Measurements from ENCODE around the gene N4BP3. TPM values are rescaled to one million over a fixed set of nuclear protein-coding genes. Genes with fewer than 3 reads are reported as not detected.

N4BP3 gene
- total and polyA plus RNA-seq, 2 of the 4 experiments (the other 2 are of a cell fraction): 0.14 to 0.18 TPM

GRCh38 chr5:178067755-178068154 is 45.6 kb upstream of the N4BP3 start:
- H2AK5ac ChIP-seq (ENCODE audit: low read depth, low read length): no peak overlapping the region
- peaks cover 24% of the 10 kb centered on the region for H3K27me3 ChIP-seq (ENCODE audit: control insufficient read depth, insufficient read depth, low read length)
- H3K9me3 ChIP-seq (ENCODE audit: control insufficient read depth, insufficient read depth, low read length): no peaks in the 10 kb centered on the region
- H4K20me1 ChIP-seq (ENCODE audit: insufficient read depth, low read length): no peaks in the 10 kb centered on the region
- H2BK15ac ChIP-seq (ENCODE audit: low read depth, low read length): no peak overlapping the region
- no peak overlapping the region for H3K18ac ChIP-seq (ENCODE audit: low read depth, low read length)
- POLR2A ChIA-PET (ENCODE audit: unreplicated experiment): no interaction called here
- no TSS peak for BruUV-seq (replicated peaks)
- no peak overlapping the region for H3K9ac ChIP-seq (ENCODE audit: low read depth, low read length)
- TF ChIP-seq MAZ (IDR thresholded peaks at IDR 0.05; ENCODE audit: borderline replicate concordance, low read depth, low read length) (no peak), POLR2A (IDR thresholded peaks at IDR 0.05; ENCODE audit: low read depth, low read length) (no peak), SMC3 (IDR thresholded peaks at IDR 0.05; ENCODE audit: low read depth, low read length) (no peak), MAFK (IDR thresholded peaks at IDR 0.05; ENCODE audit: low read depth, low read length) (no peak), RFX5 (IDR thresholded peaks at IDR 0.05; ENCODE audit: low read depth, low read length) (no peak), MXI1 (IDR thresholded peaks at IDR 0.05; ENCODE audit: borderline replicate concordance, low read depth, low read length) (no peak)
- in situ Hi-C loops (cut with MboI; ENCODE audit: low sequenced_read_pairs) (loop anchor here (25.0 kb wide), 1 partner anchor 455 kb away; the partner anchor contains the start of gene B4GALT7), intact Hi-C loops (cut with micrococcal nuclease) (no loop called here), dilution Hi-C loops (cut with HindIII; ENCODE audit: low sequenced_read_pairs, unreplicated experiment) (no loop called here)
- H2AFZ ChIP-seq (replicated peaks; ENCODE audit: low read length, poor library complexity): no peak overlapping the region
- no peak overlapping the region for H3K14ac ChIP-seq (replicated peaks; ENCODE audit: low read depth, low read length)
- no peak overlapping the region for H4K8ac ChIP-seq (ENCODE audit: low read depth in 2 of 2, low read length in 2 of 2)
- H3K79me1 ChIP-seq (ENCODE audit: low read depth in 1 of 2, low read length in 2 of 2): no peaks in the 10 kb centered on the region
- no peak overlapping the region for H2BK5ac ChIP-seq (ENCODE audit: low read depth, low read length, poor library complexity, severe bottlenecking)
- DNase-seq (no peak), ATAC-seq (ENCODE audit: low read depth) (no peak)
- no peaks in the 10 kb centered on the region for H3K4me1 ChIP-seq (ENCODE audit: control insufficient read depth, insufficient read depth, low read length)
- H2BK120ac ChIP-seq (ENCODE audit: low read depth, low read length): no peak overlapping the region
- CTCF ChIA-PET: no interaction called here
- H3K36me3 ChIP-seq (ENCODE audit: control insufficient read depth, insufficient read depth, low read length): no peaks in the 10 kb centered on the region
- H4K5ac ChIP-seq (ENCODE audit: low read depth, low read length): no peak overlapping the region
- H3K4me3 ChIP-seq (ENCODE audit: insufficient read depth, low read depth, low read length): no peak overlapping the region
- H3K56ac ChIP-seq (ENCODE audit: extremely low read depth, insufficient read depth, low read length): no peak overlapping the region
- no peak overlapping the region for H3K4me2 ChIP-seq (ENCODE audit: low read depth, low read length)
- H3K9me1 ChIP-seq (ENCODE audit: insufficient read depth, low read length): no peaks in the 10 kb centered on the region
- no peak overlapping the region for H3K4ac ChIP-seq (ENCODE audit: low read depth, low read length)
- no peak overlapping the region for H2AK9ac ChIP-seq (replicated peaks; ENCODE audit: low read depth, low read length, poor library complexity)
- no peak overlapping the region for H2BK20ac ChIP-seq (ENCODE audit: low read depth, low read length)
- H3K23ac ChIP-seq (ENCODE audit: low read depth, low read length): no peak overlapping the region
- WGBS, 2 experiments (ENCODE audit: extremely low coverage in 2 of 2, insufficient read length in 1 of 2): no CpG with 5 or more reads among the region's 6 CpGs
- no peak overlapping the region for H4K91ac ChIP-seq (ENCODE audit: insufficient read depth, low read depth, low read length)
- H3K27ac ChIP-seq (ENCODE audit: insufficient read depth, low read length): no peak overlapping the region

Measured in IMR-90 (cell line).